K562 (cell line): Measurements from ENCODE around the gene ADCY1. TPM values are rescaled to one million over a fixed set of nuclear protein-coding genes. Genes with fewer than 3 reads are reported as not detected.

Source experiments
- ATAC-seq: fragments of 200-7000 bp; cut with Tn5 transposase; 3 replicates; pipeline ENCODE4 v1.9.1; 2020; ENCODE audit warnings: moderate library complexity
- BruUV-seq: library from RNA; stranded (reverse); fragments of 400-500 nt; replicated peaks from 2 replicates; lab custom pipeline; 2021; lab: Mats Ljungman, UMichigan
- CTCF ChIA-PET: fragments of 300-600 bp; formaldehyde crosslinking; extraction: SDS; loops from one replicate; lab custom pipeline; 2021; ENCODE audit warnings: low intra/inter-chr PET ratio; lab: Yijun Ruan, JAX
- POLR2A ChIA-PET: fragments of 300-600, 350-650 bp; sonication (Branson Sonifier 250); formaldehyde crosslinking; extraction: SDS; loops from one replicate; lab custom pipeline; 2021; ENCODE audit warnings: antibody characterized with exemption, inconsistent platforms; lab: Yijun Ruan, JAX
- DNase-seq, 4 experiments: peaks; one replicate each; pipeline versions ENCODE4 v3.0.0 to v3.0.0-alpha.2; 2011 to 2018; ENCODE audit warnings: low spot score in 3 of 4, mixed read lengths in 3 of 4; ENCODE audit errors: extremely low read depth in 1 of 4
- FAIRE-seq: peaks from 2 replicates; lab custom pipeline; 2011; peaks lifted over from hg19 to GRCh38; lab: Jason Lieb, UNC
- H2AFZ ChIP-seq: 2 replicates; pipeline ENCODE4 v1.6.0; 2011; ENCODE audit warnings: low read depth, low read length, control low read depth, inconsistent platforms
- H3K27ac ChIP-seq: fragments of 200-600 bp; 3 replicates; pipeline ENCODE4 v1.8.0; 2011; ENCODE audit warnings: low read depth, mild to moderate bottlenecking, control low read depth, inconsistent platforms, low read length, moderate library complexity, mixed read lengths; ENCODE audit errors: extremely low read depth
- H3K27me3 ChIP-seq, 2 experiments: fragments of 300-600 bp in 1 of 2; 2 replicates in 1 of 2; 3 replicates in 1 of 2; pipeline versions ENCODE4 v1.6.0 to v1.8.0; 2011; ENCODE audit warnings: inconsistent platforms in 2 of 2, low read length in 2 of 2, mild to moderate bottlenecking in 1 of 2, mixed read lengths in 1 of 2, moderate library complexity in 1 of 2; ENCODE audit not compliant: control insufficient read depth in 2 of 2, insufficient read depth in 2 of 2
- H3K36me3 ChIP-seq: fragments of 300-600 bp; 3 replicates; pipeline ENCODE4 v1.8.0; 2011; ENCODE audit warnings: mild to moderate bottlenecking, low read length, inconsistent platforms; ENCODE audit not compliant: control insufficient read depth, insufficient read depth
- H3K4me1 ChIP-seq, 2 experiments: fragments of 200-600 bp in 1 of 2; replicated peaks in 1 of 2; 2 replicates in 1 of 2; 3 replicates in 1 of 2; pipeline versions ENCODE4 v1.5.1 to v1.8.0; 2011; ENCODE audit warnings: inconsistent platforms in 2 of 2, low read length in 2 of 2, mild to moderate bottlenecking in 1 of 2, mixed read lengths in 1 of 2, moderate library complexity in 1 of 2; ENCODE audit not compliant: control insufficient read depth in 2 of 2, insufficient read depth in 2 of 2
- H3K4me2 ChIP-seq: 2 replicates; pipeline ENCODE4 v1.6.1; 2011; ENCODE audit warnings: low read length, control low read depth, inconsistent platforms, mixed read lengths; ENCODE audit not compliant: insufficient read depth
- H3K4me3 ChIP-seq: fragments of 200-600 bp; sonication (generic), shearing (Covaris generic); 2 replicates; pipeline ENCODE4 v1.5.1; 2016; ENCODE audit warnings: control low read depth, inconsistent platforms
- H3K79me2 ChIP-seq: fragments of 200-600 bp; 3 replicates; pipeline ENCODE4 v1.8.0; 2011; ENCODE audit warnings: low read length, inconsistent platforms; ENCODE audit not compliant: control insufficient read depth, insufficient read depth
- H3K9ac ChIP-seq, 2 experiments: 2 replicates each; pipeline versions ENCODE4 v1.6.0 to v1.6.1; 2011; ENCODE audit warnings: low read depth in 2 of 2, low read length in 2 of 2, control low read depth in 1 of 2, inconsistent platforms in 1 of 2, mild to moderate bottlenecking in 1 of 2, mixed read lengths in 1 of 2; ENCODE audit not compliant: insufficient read depth in 1 of 2
- H3K9me1 ChIP-seq: one replicate; pipeline ENCODE4 v1.6.0; 2011; ENCODE audit warnings: inconsistent platforms, mild to moderate bottlenecking, low read length, moderate library complexity; ENCODE audit not compliant: control insufficient read depth, insufficient read depth
- H3K9me3 ChIP-seq: replicated peaks from 2 replicates; pipeline ENCODE4 v1.5.1; 2011; ENCODE audit warnings: low read depth, low read length, inconsistent platforms; ENCODE audit not compliant: control insufficient read depth, insufficient read depth
- H4K20me1 ChIP-seq: replicated peaks from 2 replicates; pipeline ENCODE4 v1.6.1; 2011; ENCODE audit warnings: low read length, inconsistent platforms, mixed read lengths; ENCODE audit not compliant: control insufficient read depth, insufficient read depth
- ARID2 ChIP-seq: fragments of 450-650 bp; IDR thresholded peaks from 2 replicates; pipeline ENCODE4 v1.6.1; 2017; ENCODE audit warnings: antibody characterized with exemption, mild to moderate bottlenecking
- E2F3 ChIP-seq: fragments of 250-450 bp; sonication (Bioruptor Pico); IDR thresholded peaks from 2 replicates; pipeline ENCODE4 v1.4.0; 2020; ENCODE audit warnings: mild to moderate bottlenecking
- FOXA3 ChIP-seq, 2 experiments: fragments of 450-650 bp in 1 of 2; sonication (generic) in 1 of 2; formaldehyde crosslinking; IDR thresholded peaks in 1 of 2; conservative IDR thresholded peaks in 1 of 2; 2 replicates each; pipeline versions ENCODE4 v1.4.0 to v1.8.0; 2020 to 2022; ENCODE audit warnings: mild to moderate bottlenecking in 2 of 2, missing genetic modification reagents in 1 of 2
- FOXP1 ChIP-seq: sonication (generic); formaldehyde crosslinking; IDR thresholded peaks from 2 replicates; pipeline ENCODE4 v1.8.0; 2022; ENCODE audit warnings: mild to moderate bottlenecking, missing genetic modification reagents
- HMG20A ChIP-seq: fragments of 450-650 bp; formaldehyde crosslinking; conservative IDR thresholded peaks from 2 replicates; pipeline ENCODE4 v1.4.0; 2020; ENCODE audit warnings: mild to moderate bottlenecking, mixed read lengths
- JUN ChIP-seq, 2 experiments: sonication (generic) in 1 of 2; formaldehyde crosslinking in 1 of 2; IDR thresholded peaks; 2 replicates each; pipeline versions ENCODE4 v1.6.1 to v1.8.0; 2012 to 2022; ENCODE audit warnings: borderline replicate concordance in 2 of 2, mild to moderate bottlenecking in 2 of 2, improper control_type of control experiment in 1 of 2, low read depth in 1 of 2, low read length in 1 of 2, missing genetic modification reagents in 1 of 2
- KAT7 ChIP-seq: sonication (generic); formaldehyde crosslinking; IDR thresholded peaks from 2 replicates; pipeline ENCODE4 v1.8.0; 2022; ENCODE audit warnings: missing genetic modification reagents, mild to moderate bottlenecking, borderline replicate concordance
- RB1 ChIP-seq: fragments of 450-650 bp; IDR thresholded peaks from 2 replicates; pipeline ENCODE4 v1.6.1; 2017; ENCODE audit warnings: low read depth, mild to moderate bottlenecking
- SMAD3 ChIP-seq: fragments of 450-650 bp; formaldehyde crosslinking; conservative IDR thresholded peaks from 2 replicates; pipeline ENCODE4 v1.4.0; 2020; ENCODE audit warnings: mild to moderate bottlenecking
- ZC3H11A ChIP-seq: IDR thresholded peaks from 2 replicates; pipeline ENCODE4 v1.6.1; 2012; ENCODE audit warnings: low read depth, low read length, improper control_type of control experiment
- ZKSCAN1 ChIP-seq: fragments of 150-350 bp; IDR thresholded peaks from 2 replicates; pipeline ENCODE4 v1.6.1; 2016; ENCODE audit warnings: low read depth, low read length
- ZNF12 ChIP-seq: sonication (generic); formaldehyde crosslinking; IDR thresholded peaks from 2 replicates; pipeline ENCODE4 v1.4.0; 2020; ENCODE audit warnings: mild to moderate bottlenecking, missing genetic modification reagents
- ZNF143 ChIP-seq: sonication (generic); formaldehyde crosslinking; IDR thresholded peaks from 2 replicates; pipeline ENCODE4 v1.9.0; 2022; ENCODE audit warnings: mild to moderate bottlenecking, missing genetic modification reagents
- WGBS: fragments of 100-300 bp; shearing (Covaris generic); methylation state at CpG from one replicate; pipeline ENCODE4 v1.1.6; 2016; ENCODE audit warnings: low coverage, mixed read lengths; ENCODE audit not compliant: insufficient coverage; ENCODE audit errors: missing lambda C conversion rate; 5-methylcytosine and 5-hydroxymethylcytosine counted together
- in situ Hi-C: fragments of 300-500 bp; cut with MboI; formaldehyde crosslinking; loops from 4 replicates; pipeline ENCODE4 v1.15.0; 2018; ENCODE audit warnings: inconsistent platforms, mixed read lengths
- intact Hi-C: fragments of 100-400 bp; cut with micrococcal nuclease; formaldehyde crosslinking; loops from 2 replicates; pipeline ENCODE4 v1.14.2; 2022
- polyA plus RNA-seq, 8 experiments: library from polyadenylated mRNA; depleted of rRNA in 4 of 8; stranded (reverse) in 5 of 8; unstranded in 3 of 8; fragments of >200 nt; fragmentation: Nextera tagmentation in 2 of 8; fragmentation: Illumina TruSeq in 1 of 8; extraction: Ambion mirVana in 2 of 8; extraction: Trizol in 1 of 8; gene quantifications; 2 replicates each; pipeline versions ENCODE4 v1.2.1 to v1.2.3, GENCODE V29; 2011 to 2014; ENCODE audit warnings: inconsistent platforms in 1 of 8, missing spikeins in 1 of 8
- total RNA-seq, 7 experiments: library from RNA; depleted of rRNA in 6 of 7; stranded (reverse); fragments of >200 nt in 6 of 7; fragmentation: Illumina TruSeq in 2 of 7; extraction: Trizol in 2 of 7; gene quantifications; 2 replicates each; pipeline versions ENCODE4 v1.2.1 to v1.2.3, GENCODE V29; 2011 to 2021; ENCODE audit warnings: low replicate concordance in 1 of 7
- TF ChIP-seq, protein P1 (sequence below), 3 experiments: fragments of 200-800 bp in 1 of 3; sonication (Bioruptor generic) in 1 of 3; sonication (generic) in 1 of 3; formaldehyde crosslinking in 1 of 3; IDR thresholded peaks; 2 replicates each; pipeline versions ENCODE4 v1.6.1 to v1.8.0; 2016 to 2022; ENCODE audit warnings: mild to moderate bottlenecking in 2 of 3, missing compliant biosample characterization in 2 of 3, missing genetic modification characterization in 2 of 3, missing genetic modification reagents in 1 of 3
- TF ChIP-seq, protein P2 (sequence below): fragments of 200-800 bp; sonication (Bioruptor generic); IDR thresholded peaks from 2 replicates; pipeline ENCODE4 v1.6.1; 2017; ENCODE audit warnings: missing genetic modification characterization, missing compliant biosample characterization

The ADCY1 gene
- total and polyA plus RNA-seq, 9 of the 15 experiments (the other 6 are each of a cell fraction or from before 2014, with no cell fraction given) = under 0.01 to 0.18 (median 0.10) TPM; not detected in 4

DNA sequence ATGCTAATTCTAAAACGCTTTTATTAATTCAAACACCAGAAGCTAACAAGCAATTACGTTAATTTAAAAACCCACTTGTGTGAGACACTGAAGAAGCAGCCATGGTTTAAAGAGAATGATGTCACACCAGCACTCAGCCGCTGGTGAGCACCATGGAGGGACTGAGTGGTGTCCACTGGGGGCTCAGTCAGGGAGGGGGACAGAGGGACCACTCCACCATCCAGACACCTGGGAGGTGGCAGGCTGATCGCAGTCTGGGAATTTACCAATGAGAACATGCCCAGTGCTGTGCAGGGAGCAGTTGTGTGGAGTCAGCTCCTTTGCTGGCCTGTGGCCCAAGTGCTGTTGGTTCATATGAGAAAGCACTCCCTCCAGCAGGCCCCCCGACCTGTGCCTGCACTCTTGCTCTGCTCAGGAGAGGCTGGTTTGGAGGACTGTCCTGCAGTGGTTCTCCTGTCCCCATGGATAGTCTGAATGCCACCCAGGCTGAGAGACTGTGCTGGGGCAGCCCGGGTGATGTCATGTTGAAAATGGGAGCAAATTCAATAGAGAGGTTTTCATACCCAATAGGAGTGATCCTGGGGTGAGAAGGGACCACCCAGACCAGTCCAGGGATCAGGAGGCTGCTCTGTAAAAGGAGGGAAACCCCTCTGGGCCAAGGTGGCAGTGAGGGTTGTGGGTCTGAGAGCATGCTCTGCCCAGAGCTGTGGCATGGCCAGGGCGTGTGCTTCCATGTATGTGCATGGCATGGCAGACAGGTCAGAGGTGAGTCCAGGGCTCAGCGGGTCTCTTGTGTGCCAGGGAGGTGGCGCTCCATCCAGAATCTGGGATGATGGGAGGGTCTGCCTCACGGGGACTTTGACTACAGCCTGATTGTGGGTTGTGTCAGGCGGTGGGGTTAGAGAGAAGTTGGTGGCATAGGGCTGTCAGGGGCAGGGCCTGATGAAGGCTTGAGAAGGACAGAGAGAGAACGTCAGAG lies 12.7 kb downstream of the ADCY1 start (continued):
- TF ChIP-seq HMG20A (CRISPR knock-in tag) = no peak
- TF ChIP-seq E2F3 = no peak
- no peak for TF ChIP-seq ARID2
- TF ChIP-seq FOXP1 = no peak
- TF ChIP-seq, protein P1, sequence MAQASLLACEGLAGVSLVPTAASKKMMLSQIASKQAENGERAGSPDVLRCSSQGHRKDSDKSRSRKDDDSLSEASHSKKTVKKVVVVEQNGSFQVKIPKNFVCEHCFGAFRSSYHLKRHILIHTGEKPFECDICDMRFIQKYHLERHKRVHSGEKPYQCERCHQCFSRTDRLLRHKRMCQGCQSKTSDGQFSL (CRISPR knock-in tag; IDR thresholded peaks at IDR 0.05) = no peak
- TF ChIP-seq, protein P1 (tag; IDR thresholded peaks at IDR 0.05) = no peak
- no peak for TF ChIP-seq ZNF143 (CRISPR knock-in tag)
- TF ChIP-seq ZNF12 = no peak
- TF ChIP-seq ZKSCAN1 = no peak

DNA sequence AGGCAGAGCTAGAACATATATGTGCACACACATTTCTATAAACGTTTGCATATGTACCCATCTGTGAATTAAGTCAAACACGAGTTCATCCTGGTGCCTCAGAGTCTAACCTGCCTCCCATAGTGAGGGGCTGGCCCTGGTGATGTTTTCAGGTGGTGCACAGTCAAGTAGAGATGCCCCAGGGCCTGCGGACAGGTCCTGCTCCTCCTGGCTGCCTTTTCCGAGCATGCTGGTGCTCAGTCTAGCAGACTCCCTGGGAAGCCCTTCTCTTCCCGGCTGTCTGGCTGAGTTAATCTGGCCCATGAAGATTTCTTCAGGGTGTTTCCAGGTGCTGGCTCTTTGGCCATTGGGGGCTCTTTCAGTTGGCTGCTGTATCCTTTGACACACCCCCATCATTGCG lies 14.3 kb downstream of the ADCY1 start:
- Histone ChIP-seq H3K9me1 (no peaks in the 10 kb centered on the region), H3K4me3 (no peak overlapping the region), H3K9ac (no peak overlapping the region), H3K4me1 (no peaks in the 10 kb centered on the region), H2AFZ (no peak overlapping the region), H3K9me3 (no peaks in the 10 kb centered on the region), H3K36me3 (no peaks in the 10 kb centered on the region), H3K79me2 (no peaks in the 10 kb centered on the region), H3K4me2 (no peak overlapping the region), H3K27ac (no peak overlapping the region), H3K27me3 (peaks cover 2 to 44% of the 10 kb centered on the region in 2 experiments; a peak in 4 of 5 replicates), H4K20me1 (no peaks in the 10 kb centered on the region; the same call in 1 of the 2 replicates)
- BruUV-seq = no TSS peak
- DNase-seq (no peak), ATAC-seq (no peak), FAIRE-seq (no peak)
- ChIA-PET CTCF (no interaction called here), POLR2A (no interaction called here)
- in situ Hi-C loops (no loop called here), intact Hi-C loops (no loop called here)
- WGBS = 0% methylated on average over 6 of the region's 6 CpGs
- TF ChIP-seq, protein P2, sequence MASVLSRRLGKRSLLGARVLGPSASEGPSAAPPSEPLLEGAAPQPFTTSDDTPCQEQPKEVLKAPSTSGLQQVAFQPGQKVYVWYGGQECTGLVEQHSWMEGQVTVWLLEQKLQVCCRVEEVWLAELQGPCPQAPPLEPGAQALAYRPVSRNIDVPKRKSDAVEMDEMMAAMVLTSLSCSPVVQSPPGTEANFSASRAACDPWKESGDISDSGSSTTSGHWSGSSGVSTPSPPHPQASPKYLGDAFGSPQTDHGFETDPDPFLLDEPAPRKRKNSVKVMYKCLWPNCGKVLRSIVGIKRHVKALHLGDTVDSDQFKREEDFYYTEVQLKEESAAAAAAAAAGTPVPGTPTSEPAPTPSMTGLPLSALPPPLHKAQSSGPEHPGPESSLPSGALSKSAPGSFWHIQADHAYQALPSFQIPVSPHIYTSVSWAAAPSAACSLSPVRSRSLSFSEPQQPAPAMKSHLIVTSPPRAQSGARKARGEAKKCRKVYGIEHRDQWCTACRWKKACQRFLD (CRISPR knock-in tag) = no peak
- TF ChIP-seq ZC3H11A (no peak), RB1 (no peak), KAT7 (CRISPR knock-in tag) (no peak), FOXA3 (CRISPR knock-in tag; conservative IDR thresholded peaks at IDR 0.05 in 1 of 2, IDR thresholded peaks at IDR 0.05 in 1 of 2) (no peak), JUN (IDR thresholded peaks at IDR 0.05; ENCODE audit: borderline replicate concordance, low read depth, low read length) (no peak), JUN (CRISPR knock-in tag; IDR thresholded peaks at IDR 0.05; ENCODE audit: borderline replicate concordance) (no peak), SMAD3 (CRISPR knock-in tag) (no peak)
